Epithelial cell of esophagus (primary cell): ENCODE results near the gene EPX.
A peak's percentile ranks its signal among the peaks of the same experiment; 100 is the strongest.

ENCODE experiments used
- DNase-seq: peaks from one replicate; pipeline ENCODE4 v3.0.0; 2010; ENCODE audit warnings: low read depth
- H3K4me3 ChIP-seq: 2 replicates; pipeline ENCODE4 v1.5.1; 2011; ENCODE audit warnings: mild to moderate bottlenecking, low read length, control low read depth
- TF ChIP-seq, protein P1 (sequence below): IDR thresholded peaks from 2 replicates; pipeline ENCODE4 v1.5.1; 2011; ENCODE audit warnings: low read depth, mild to moderate bottlenecking, low read length, control low read depth, inconsistent platforms; ENCODE audit not compliant: insufficient read depth; ENCODE audit errors: missing control alignments

EPX gene

DNA sequence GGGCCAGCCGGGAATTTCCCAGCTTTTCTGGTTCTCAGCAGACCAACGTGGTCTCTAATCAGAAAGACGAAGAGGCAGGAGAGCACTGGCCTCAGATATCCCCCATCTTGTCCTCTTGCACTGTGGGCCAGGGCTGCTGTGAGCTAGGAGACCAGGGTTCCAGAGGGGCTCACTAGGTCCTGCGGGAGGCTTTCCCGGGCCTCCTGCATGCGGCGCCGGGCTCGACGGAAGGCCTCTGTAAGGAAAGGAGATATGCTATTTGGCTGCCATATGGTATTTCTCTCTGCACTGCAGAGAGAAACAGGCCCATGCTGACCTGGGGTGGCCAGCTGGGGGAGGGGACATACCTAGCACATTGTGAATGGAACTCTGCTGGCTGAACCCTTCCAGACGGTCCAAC is 13.4 kb downstream of the EPX start:
- no peak overlapping the region for H3K4me3 ChIP-seq
- no peak for DNase-seq
- TF ChIP-seq, protein P1, sequence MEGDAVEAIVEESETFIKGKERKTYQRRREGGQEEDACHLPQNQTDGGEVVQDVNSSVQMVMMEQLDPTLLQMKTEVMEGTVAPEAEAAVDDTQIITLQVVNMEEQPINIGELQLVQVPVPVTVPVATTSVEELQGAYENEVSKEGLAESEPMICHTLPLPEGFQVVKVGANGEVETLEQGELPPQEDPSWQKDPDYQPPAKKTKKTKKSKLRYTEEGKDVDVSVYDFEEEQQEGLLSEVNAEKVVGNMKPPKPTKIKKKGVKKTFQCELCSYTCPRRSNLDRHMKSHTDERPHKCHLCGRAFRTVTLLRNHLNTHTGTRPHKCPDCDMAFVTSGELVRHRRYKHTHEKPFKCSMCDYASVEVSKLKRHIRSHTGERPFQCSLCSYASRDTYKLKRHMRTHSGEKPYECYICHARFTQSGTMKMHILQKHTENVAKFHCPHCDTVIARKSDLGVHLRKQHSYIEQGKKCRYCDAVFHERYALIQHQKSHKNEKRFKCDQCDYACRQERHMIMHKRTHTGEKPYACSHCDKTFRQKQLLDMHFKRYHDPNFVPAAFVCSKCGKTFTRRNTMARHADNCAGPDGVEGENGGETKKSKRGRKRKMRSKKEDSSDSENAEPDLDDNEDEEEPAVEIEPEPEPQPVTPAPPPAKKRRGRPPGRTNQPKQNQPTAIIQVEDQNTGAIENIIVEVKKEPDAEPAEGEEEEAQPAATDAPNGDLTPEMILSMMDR = no peak

DNA sequence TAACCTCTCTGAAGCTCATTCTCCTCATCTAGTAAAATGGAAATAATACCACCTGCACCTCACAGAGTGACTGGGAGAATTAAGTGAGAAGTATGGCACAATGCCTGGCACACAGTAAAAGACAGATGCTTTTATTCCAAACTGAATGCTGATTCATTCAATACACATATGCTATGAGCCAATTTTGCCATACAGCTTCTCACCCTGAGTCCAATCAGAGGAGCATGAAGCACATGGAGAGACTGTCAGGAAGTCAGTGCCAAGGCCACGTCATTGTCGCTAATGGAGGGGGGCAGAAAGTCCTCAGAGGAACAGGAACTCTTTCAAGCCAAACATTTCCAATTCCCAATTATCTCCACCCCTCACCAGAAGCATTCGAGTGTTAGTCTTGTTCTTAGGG is 14.9 kb downstream of the EPX start:
- no peak overlapping the region for H3K4me3 ChIP-seq
- TF ChIP-seq, protein P1 = no peak
- DNase-seq = no peak

DNA sequence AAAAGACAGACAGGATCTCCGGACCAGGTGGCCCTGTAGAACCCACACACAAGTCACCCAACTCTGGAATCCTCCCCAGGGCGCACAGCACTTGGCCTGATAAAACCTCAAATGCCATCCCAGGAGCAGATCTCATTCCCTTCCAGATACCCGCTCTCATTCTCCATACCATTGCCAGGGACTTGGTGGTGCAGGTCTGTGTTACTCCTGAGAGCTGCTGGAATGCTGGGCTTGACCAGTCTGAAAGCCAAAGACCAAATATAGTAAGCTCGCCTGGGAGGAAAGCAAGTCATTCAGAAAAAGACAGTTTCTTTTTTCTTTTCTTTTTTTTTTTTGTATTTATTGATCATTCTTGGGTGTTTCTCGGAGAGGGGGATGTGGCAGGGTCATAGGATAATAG is 15.8 kb downstream of the EPX start:
- TF ChIP-seq, protein P1 = no peak
- no peak for DNase-seq
- no peak overlapping the region for H3K4me3 ChIP-seq

DNA sequence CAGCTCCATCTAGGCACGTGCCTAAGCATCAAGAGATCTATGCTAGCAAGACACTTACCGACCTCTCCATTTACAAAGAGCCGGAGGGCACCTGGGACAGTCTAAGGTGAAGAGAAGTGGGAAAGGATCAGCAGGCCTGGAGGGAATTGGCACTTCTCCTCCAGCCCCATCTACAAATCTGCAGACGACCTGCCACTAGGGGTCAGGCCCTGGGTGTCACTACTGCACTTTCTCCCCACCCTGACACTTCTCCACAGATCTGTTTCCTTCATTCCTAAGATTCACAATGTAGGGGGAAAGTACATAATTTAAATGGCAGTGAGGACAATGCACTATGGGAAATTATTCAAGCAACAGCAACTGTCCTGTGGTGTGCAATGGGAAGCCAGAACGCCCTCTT is 18.4 kb downstream of the EPX start:
- TF ChIP-seq, protein P1 = no peak
- DNase-seq = no peak
- H3K4me3 ChIP-seq = no peak overlapping the region

DNA sequence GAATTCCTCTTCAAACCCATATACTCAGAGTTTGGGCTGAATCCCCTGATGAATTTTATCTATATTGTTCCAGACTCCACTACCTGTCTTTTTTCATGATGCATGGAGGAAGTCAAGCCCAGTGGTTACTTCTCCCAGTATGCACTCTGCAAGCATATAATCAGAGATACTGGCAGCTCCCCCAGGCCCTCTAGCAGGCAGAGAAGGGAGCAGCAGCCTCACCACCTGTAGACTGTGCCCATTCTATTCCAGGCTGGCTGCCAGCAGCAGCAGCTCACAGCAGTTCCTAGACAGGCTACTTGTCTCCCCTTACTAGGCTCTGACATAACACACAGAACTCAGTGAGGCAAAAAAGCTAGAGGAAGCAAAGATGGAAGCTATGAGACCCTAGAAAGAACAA is 23.2 kb downstream of the EPX start:
- DNase-seq = peak; percentile 10
- H3K4me3 ChIP-seq = no peak overlapping the region
- TF ChIP-seq, protein P1 = no peak

DNA sequence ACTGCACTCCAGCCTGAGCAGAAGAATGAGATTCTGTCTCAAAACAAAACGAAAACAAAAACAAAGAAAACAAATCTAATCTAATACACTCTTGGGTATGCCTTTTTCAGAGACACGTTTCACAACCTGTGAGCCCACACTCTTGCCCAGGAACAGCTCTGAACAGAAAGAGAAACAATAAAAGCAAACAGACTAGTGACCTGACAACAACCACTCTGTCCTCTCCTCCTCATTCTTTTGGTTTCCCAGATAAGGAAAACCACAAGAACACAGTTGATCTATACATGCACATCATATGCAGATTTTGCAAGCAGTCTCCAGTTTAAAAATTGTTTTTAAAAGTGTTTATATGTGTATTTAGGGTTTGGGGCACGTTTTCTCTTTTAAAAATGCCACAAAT is 25.2 kb downstream of the EPX start:
- no peak overlapping the region for H3K4me3 ChIP-seq
- TF ChIP-seq, protein P1 = no peak
- no peak for DNase-seq

DNA sequence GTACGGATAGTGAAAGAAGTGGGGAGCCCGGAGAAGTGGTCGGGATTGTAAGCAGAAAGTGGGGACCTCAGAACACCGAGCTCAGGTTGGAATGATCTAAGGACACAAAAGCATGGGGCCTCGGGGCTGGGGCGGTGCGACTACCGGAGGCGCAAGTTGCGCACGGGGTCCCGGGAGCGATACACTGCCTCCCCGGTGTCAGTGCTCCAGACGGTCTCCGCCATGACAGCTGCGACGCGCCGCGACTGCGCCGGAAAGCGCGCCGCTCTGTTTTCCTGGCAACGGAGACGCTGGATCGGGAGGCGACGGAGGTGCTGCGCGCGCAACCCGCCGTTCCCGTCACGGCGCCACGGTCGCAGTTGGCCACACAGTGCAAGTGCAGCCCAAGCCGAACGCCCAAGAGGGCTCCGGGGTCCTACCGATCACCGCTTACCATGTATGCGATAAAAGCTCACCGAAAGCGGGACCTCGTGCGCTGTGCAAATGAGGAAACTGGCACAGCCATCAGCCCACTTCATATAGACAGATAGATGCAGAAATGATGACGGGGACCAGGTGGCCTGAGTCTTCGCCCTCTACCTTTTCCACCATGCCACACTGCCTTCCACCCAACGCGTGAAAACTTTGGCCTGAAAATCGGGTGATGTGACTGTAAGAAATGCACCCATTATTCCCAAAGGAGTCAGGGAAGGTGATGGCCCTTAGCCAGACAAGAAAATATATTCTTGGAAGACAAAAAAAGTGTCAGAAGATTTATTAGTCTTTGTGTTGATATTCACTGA is 26.7 kb downstream of the EPX start, which contains the start of gene MKS1:
Gene MKS1 (minus strand): TSS at position 249 of the 782 bp plus-strand sequence. CDS start 25 bp downstream, at position 224.
- DNase-seq = peak; percentile 91
- H3K4me3 ChIP-seq = peak within 1 kb of the TSS; percentile 84
- TF ChIP-seq, protein P1 = peak; percentile 64
